ENCODE results near the gene SMC3.
"Not testable (repeated sequence)": the region's sequence is repeated elsewhere in the genome, so short reads cannot be mapped to it uniquely, and the experiment has no call there.

Gene SMC3

DNA sequence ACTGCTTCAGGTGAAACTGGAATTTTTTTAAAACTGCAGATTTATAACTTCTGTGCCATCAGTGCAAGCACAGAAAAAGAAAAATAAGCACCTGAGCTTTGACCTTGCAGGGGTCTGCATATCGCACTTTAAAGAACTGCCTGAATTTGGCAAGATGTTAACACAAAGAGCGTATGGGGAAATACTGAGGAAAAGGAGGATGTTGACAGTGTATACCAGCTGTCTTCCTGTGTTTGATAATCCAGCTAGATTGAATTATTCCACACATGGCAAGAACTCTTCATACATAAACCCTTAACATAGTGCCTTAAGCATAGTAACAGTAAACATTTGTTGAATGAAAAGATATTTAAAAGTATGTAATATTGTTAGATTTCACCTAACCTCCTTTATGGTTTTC, 30.0 kb downstream of the SMC3 start:
- DNase-seq = no peak

DNA sequence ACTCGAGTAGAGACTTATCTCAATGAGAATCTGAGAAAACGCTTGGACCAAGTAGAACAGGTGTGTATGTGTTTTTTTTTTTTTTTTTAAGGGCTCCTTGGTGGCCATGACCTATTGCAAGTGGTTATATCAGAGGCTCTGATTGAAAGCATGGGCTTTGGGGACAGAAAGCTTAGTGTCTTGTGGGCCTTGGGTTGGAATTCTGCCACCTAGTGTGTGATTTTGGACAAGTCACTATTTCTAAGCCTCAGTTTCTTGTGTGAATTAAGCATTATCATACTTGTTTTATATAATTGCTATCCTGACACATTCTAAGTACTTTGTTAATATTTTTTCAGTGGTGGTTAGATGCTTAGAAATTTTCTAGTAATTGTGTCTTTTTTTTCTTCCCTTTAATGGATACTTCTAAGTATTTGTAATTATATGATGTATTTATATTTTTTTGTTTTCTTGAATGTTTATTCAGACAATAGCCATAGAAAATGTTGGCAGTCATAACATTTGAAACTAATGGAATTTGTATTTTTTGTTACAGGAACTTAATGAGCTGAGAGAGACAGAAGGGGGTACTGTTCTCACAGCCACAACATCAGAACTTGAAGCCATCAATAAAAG, 33.1 kb downstream of the SMC3 start:
- peak; percentile 64 for DNase-seq

DNA sequence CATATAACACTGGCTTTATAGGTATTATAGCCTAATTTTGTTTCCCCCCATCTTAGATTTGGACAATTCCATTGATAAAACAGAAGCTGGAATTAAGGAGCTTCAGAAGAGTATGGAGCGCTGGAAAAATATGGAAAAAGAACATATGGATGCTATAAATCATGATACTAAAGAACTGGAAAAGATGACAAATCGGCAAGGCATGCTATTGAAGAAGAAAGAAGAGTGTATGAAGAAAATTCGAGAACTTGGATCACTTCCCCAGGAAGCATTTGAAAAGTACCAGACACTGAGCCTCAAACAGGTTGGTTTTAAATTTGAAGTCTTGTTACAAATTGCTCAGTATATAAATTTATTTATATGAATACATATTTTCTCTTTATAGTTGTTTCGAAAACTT, 34.1 kb downstream of the SMC3 start:
- no peak for DNase-seq

DNA sequence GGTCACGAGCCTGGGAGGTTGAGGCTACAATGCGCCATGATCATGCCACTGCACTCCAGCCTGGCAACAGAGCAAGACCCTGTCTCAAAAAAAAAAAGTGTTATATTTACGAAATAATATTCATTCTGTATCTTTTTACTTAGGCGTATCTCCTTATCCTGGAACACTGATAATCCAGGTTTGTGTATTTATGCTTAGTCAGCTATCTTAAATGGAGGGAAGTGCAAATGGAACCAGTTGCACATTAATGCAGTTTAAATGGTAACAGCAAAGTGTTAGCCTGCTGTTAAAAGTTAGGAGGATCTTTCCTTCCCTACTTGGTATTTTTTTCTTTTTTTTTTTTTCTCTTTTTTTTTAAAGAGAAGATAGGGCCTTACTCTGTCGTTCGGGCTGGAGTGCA, 40.6 kb downstream of the SMC3 start:
- no peak for DNase-seq

DNA sequence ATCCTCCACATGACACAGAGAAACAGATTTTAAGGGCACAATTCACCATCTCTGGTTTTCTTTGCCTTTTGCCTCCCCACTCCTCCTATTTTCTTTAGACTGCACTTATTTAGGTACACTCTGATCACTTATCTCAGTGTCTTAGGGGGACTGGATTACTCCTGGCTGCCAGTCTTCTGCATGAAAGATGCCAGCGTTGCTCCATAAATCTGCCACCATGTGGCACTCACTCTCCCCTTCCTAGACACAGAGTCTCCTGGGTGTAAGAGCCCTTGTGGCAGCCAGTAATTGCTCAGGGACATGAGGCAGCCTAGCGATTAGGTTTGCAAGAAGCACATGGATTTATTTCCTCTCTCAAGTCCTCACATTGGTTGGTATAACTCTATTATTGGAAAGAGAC, 42.1 kb downstream of the SMC3 start:
- DNase-seq = no peak

DNA sequence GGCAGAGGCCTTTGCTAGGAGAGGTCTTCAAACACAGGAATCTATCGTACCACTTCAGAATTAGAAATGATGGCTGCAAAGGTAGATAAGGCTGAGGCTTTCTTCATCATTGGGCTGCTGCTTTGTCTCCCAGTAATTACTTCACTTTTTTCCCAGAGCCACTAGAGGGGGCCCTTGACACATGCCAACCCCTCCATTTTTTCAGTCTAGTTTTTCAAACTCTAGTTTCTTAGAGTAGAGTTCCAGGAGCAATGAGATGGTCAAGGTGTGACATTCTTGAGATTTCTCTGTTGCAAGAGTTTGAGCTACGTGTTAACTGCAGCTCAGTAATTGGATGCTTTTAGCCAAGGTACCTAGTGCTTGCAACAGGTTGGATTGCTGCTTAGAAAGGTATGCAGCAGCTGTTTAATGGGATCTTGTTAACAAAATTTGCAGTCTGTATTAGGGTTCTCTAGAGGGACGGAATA, 42.8 kb downstream of the SMC3 start:
- peak; percentile 65 for DNase-seq

DNA sequence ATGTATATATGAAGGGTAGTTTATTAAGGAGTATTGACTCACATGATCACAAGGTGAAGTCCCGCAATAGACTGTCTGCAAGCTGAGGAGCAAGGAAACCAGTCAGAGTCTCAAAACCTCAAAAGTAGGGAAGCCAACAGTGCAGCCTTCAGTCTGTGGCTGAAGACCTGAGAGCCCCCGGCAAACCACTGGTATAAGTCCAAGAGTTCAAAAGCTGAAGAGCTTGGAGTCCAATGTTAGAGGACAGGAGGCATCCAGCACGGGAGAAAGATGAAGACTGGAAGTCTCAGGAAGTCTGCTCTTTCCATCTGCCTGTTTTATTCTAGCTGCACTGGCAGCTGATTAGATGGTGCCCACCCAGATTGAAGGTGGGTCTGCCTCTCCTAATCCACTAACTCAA, 43.3 kb downstream of the SMC3 start:
- DNase-seq = not testable (repeated sequence)

DNA sequence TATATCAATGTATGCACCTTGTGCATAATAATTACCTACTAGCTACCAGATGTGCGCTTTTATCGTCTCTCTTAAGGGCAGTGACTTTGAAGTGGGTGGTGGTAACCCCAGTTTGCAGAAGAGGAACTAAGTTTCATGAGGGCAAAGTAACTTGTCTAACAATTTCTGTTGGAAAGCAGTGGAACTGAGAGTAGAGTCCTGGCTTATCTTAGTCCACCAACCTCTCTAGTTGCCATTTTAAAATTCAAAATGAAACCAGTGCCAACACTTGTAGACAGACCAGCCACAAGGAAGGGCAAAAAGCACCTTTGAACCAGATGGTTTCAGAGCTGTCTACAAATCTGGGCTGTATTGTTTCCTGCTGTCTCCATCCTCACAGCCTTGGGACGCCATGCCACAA, 44.6 kb downstream of the SMC3 start:
- no peak for DNase-seq

DNA sequence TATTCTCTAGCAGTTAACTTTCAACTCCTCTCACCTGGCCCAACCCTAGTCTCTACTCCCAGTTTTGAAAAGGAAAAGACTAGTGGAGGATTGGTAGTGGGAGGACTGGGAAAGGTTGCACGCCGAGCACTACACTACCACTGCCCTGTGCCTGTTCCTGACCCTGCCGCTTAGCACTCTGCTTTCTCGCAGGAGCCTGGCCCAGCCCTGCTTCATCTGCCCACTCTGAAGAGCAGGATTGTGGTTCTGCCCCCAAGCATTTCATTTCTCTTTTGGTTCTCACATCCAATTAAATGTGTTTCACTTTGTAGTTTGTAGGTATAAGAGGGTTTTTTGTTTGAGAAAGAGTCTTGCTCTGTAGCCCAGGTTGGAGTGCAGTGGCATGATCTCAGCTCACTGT, 45.1 kb downstream of the SMC3 start:
- DNase-seq = no peak

DNA sequence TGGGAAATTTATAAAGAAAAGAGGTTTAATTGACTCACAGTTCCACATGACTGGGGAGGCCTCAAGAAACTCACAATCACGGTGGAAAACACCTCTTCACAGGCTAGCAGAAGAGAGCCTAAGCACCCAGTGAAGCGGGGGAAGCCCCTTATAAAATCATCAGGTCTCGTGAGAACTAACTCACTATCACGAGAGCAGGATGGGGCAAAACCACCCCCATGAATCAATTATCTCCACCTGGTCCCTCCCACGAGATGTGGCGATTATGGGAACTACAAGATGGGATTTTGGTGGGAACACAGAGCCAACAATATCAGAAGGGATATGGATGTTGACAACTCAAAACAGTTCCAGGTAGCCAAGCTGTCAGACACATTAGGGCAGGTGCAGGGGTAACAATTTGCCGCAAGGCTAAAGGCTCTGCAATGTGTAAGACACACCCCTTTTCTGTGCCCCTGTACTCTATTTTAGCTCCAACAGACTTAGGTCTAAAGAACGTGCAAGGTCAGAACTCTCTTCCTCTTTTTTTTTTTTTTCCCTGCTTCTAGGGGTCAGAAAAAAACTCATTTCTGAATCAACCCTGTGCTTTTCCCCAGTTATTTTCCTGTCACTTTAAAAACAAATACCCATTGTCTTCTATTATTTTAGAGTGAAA, 46.0 kb downstream of the SMC3 start:
- no peak for DNase-seq

DNA sequence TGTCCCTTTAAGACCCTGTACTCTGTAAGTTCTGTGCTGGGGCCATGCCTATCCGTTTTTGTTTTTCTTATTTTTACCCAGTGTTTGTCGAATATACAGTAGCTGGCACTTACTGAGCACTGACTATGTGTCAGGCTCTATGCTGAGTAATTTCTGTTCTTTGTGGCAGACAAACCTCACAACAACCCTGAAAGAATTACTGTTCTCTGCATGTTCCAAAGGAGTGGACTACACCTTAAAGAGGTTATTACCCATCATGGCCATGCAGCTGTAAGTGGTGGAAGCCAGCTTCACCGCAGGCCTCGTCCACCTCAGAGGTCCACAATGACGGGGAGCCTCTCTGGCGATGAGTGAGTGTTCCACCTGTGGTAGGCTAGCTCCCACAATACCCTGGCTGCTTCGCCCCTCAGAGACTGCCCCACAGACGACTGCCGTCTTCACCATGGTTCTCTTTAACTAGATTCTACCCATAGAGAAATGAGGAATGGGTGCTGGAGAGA, 46.6 kb downstream of the SMC3 start:
- no peak for DNase-seq

DNA sequence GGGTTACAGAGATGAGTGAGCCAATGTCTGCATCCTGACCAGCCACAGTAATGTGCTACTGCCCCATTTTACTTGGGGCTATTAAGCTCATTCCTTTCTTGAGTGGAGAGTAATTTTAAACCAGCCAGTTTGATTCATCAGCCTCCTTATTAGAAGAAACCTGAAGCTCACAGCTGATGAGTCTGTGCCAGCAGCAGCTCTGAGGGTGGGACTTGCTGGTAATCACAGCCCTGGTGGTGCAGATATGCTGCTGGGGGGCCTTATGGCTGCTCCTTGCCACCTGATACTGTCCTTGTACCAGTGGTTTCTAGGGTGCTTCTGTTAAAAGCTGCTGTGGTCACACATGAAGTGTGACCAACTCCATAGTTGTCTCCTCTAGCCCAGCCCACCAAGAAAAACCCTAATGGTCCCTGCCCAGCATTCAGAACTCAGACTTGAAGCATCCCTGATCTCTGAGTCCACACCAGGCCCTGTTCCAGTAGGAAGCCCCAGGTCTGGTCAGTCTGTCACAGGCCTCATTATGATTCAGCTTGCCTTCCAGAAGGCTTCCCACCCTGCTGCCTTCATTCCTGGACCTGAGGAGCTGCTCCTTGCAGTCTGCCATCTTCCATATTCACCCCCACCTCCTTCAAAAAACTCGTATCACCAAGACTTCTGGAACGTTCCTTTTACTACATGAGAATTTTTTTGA, 47.7 kb downstream of the SMC3 start:
- DNase-seq = no peak

DNA sequence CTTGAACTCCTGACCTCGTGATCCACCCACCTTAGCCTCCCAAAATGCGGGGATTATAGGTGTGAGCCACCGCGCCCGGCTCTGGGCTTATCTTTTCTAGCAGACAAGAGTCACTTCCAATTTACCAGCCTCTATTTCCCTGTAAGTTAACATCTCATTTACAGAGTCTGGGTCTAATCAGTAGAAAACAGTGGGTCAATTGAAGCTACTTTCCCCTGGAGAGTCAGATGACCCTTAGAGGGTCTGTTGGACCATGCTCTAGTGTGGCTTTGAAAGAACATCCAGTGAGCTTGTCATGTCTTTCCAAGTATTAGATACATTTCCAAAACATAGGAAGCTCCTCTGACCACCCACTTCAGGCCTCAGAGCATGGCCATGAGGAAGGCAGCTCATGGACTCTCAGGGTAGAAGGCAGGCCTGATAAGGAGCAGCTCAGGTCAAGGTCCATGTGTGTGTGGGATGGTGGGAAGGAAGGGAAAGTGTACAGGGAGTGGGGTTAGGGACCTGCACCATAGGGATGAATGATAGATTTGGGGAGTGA, 49.1 kb downstream of the SMC3 start:
- DNase-seq = no peak

DNA sequence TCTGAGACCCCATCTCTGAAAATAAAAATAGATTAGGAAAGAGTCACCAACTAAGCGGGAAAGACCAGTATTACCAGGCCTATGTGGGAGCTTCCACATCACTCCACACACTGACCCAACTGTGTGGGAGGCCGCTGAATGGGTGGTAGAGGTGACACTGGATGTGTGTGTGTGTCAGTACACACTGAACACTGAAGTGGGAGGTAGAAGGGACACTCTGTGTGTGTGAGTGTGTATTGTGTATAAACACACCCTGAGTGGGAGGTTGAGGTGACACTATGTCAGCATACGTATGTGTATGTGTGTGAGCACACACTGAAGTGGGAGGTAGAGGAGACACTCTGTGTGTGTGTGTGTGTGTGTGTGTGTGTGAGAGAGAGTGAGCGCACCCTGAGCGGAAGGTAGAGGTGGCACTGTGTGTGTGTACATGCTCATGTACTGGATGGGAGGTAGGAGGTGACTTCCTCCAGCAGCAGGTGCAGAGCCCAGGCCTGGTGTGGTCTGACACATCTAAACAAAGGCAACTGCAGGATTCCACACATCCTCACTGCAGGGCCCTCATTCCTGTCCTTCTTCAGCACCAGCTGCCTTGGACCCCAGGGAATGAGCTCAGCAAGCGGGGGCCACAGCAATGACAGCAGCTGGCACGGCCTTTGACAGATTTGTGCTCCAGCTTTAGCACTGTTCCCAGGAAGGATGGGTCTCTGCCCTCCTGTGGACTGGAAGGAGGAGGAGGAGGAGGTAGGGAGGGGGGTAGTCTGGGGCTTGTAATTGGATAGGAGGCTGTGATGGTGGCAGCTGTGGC, 50.1 kb downstream of the SMC3 start:
- peak; percentile 22 for DNase-seq

DNA sequence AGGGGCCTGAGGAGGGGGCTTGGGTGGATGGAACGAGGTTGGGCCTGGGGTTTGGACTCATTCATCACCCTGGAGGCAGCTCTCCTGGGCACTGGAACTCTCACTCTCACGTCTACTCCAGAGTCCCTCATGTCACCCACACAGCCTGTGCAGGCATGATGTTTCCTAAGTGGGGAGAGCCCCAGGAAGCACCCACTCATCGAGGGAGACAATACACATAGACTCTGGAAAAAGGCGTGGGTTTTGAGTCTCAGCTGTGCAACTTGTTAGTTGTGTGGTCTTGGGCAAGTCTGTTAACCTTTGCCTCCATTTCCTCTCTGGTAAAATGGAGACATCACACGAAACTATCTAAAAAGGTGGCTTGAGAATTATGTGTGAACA, 50.7 kb downstream of the SMC3 start:
- no peak for DNase-seq

DNA sequence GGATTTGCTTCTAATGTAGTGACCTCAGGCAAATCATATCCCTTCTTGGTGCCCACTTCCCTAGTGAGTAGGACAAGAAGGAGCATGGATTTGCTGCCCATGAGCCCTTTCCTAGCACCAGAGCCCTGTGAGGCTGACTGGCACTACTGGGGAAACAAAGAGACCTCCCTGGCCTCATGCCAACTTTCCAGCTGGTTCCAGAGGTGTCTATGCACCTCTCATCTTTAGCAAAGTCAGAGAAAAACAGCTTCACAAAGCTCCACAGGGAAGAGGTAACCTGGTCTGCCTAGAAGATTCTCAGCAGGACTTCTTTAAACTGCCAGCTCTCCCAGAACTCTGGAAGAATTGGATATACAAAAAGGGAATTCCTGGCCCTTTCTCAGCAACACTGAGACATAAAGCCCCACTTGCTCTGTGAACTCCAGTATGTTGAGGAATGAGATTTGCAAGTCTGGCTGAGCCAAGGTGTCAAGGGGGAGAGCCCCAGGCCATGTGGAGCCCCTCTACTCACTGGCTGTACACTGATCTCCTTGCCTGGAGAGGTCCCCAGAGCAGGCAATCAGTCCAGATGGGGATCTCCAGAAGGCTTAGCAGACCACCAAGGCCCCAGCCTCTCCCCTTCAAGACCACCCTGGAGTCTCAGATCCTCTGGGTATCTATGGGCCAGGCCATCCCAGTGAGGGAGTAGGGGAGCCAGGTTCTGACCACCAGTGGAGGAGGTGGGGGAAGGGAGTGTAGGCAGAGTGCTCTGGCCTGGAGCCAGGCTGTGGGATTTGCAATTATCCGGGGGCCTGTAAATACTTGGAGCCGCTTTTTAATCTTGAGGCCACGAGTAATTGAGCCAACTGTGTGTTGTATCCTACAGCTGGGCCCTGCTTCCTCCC, 52.3 kb downstream of the SMC3 start:
- no peak for DNase-seq

DNA sequence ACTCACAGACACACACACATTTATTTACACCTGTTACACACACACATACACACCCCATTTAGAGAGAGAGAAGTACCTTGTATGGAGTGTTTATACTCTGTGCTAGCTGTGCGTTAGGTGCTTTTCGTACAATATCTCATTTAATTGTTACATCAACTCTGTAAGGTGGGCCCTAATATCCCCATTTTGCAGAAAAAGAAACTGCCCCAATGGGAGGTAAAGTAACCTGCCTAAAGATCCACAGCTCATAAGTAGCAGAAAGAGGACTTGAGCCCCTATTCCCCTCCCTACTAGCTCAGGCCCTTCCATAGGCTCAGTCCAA, 52.9 kb downstream of the SMC3 start:
- DNase-seq = no peak

DNA sequence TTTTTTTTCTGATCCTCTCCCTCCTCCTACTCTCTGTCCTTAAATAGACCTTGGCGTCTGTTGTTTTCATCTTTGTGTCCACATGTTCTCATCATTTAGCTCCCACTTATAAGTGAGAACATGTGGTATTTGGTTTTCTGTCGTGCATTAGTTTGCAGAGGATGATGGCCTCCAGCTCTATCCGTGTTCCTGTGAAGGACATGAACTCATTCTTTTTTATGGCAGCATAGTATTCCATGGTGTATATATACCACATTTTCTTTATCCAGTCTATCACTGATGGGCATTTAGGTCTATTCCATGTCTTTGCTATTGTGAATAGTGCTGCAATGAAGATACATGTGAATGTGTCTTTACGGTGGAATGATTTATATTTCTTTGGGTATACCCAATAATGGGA, 55.8 kb downstream of the SMC3 start:
- not testable (repeated sequence) for DNase-seq

DNA sequence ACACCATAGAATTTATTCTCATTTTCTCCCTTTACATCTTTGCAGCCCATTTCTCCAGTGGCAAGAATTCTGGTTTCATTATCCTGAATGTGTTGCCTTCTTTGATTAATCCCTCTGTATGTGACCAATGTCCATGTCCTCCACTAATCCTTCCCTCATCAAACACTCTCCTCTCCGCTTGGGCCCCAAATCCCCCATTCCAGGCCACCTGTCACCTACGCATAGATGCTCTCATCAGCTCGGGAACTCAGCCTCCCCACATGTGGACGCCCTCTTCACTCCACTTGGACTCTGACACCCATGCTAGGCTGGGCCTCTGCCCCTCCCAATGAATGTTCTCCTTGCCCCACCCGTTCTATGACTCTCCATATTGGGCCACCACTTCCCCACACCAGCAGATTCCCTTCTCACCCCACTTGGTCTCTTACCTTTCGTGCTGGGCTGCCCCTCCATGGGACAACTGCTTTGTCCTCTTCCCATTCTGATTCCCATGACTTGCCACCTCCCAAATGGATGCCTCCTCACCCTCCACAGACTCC, 57.9 kb downstream of the SMC3 start:
- DNase-seq = no peak

DNA sequence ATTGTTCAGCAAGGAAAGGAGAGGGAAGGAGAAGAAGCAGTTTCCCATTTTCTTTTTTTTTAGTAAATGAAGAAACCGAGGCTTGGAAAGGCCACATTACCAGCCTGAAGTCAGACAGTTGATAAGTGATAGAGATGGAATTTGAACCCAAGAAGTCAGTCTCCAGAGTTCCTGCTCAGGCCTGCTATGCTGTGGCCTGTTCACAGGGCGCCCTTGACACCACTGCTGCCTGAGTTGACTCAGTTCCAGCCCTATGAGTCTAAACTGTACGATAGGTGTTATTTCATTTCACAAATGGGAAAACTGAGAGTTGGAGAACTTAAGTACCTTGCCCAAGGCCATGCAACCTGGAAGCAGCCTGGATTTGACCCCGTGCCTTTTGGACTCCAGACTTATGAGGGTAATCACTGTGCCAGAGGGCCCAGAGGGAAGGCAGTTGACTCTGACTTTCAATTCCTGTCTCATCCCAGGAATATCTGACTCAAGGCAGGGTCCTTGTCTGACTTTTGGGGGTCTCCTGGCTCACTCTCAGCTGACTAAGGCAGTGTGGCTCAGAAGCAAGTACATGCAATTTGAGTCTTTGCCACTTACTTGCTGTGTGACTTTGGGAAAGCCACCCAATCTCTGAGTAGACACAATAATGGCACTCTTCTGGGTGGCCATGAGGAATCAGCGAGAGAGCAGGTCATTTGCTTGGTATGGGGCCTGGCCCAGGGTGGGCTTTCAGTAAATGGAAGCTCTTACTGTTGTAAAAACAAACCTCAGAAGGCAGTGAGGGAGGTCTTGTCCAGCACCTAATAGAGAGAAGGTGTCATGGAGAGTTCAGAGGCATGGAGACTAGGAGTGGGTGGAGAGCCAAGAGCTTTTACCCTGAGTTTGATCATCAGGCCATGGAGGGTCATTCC, 58.7 kb downstream of the SMC3 start:
- no peak for DNase-seq

DNA sequence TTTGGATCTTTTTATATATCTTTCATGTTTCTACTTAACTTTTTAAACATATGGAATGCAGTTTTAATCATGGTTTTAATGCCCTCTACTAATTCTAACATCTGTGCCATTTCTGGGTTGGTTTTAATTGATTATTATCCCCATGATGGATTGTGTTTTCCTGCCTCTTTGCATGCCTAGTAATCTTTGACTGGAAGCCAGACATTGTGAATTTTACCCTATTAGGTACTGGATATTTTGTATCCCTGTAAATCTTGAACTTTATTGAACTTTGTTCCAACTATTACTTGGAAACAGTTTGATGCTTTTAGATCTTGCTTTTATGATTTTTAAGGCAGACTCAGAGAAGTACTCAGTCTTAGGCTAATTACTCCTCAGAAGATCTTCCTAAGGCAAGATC, 60.7 kb downstream of the SMC3 start:
- no peak for DNase-seq
